Neutrophil (primary cell): Measurements from ENCODE around the gene TOMM40.

Source experiments
- H3K27ac ChIP-seq: fragments of 200-600 bp; sonication (generic); 2 replicates; pipeline ENCODE4 v1.5.1; 2016; ENCODE audit warnings: mild to moderate bottlenecking, moderate library complexity
- H3K27me3 ChIP-seq: fragments of 200-600 bp; sonication (generic); 2 replicates; pipeline ENCODE4 v1.6.0; 2016; ENCODE audit warnings: mild to moderate bottlenecking
- H3K36me3 ChIP-seq: fragments of 200-600 bp; sonication (generic); 2 replicates; pipeline ENCODE4 v1.5.1; 2017
- H3K4me1 ChIP-seq, 2 experiments: fragments of 200-600 bp in 1 of 2; sonication (generic) in 1 of 2; 1 replicate in 1 of 2; 2 replicates in 1 of 2; pipeline versions ENCODE4 v1.5.1 to v1.6.1; 2013 to 2016; ENCODE audit warnings: low read depth in 1 of 2, low read length in 1 of 2, mild to moderate bottlenecking in 1 of 2, moderate library complexity in 1 of 2; ENCODE audit not compliant: control insufficient read depth in 1 of 2, insufficient read depth in 1 of 2
- H3K4me3 ChIP-seq, 2 experiments: fragments of 200-600 bp in 1 of 2; sonication (generic) in 1 of 2; 1 replicate in 1 of 2; 2 replicates in 1 of 2; pipeline ENCODE4 v1.5.1; 2013 to 2016; ENCODE audit warnings: low read depth in 1 of 2, low read length in 1 of 2, mild to moderate bottlenecking in 1 of 2, moderate library complexity in 1 of 2
- H3K9me3 ChIP-seq: fragments of 200-600 bp; sonication (generic); 2 replicates; pipeline ENCODE4 v1.5.1; 2016
- CTCF ChIP-seq: fragments of 200-600 bp; sonication (generic); IDR thresholded peaks from 2 replicates; pipeline ENCODE4 v1.5.1; 2016; ENCODE audit warnings: antibody characterized with exemption

TOMM40 gene

DNA sequence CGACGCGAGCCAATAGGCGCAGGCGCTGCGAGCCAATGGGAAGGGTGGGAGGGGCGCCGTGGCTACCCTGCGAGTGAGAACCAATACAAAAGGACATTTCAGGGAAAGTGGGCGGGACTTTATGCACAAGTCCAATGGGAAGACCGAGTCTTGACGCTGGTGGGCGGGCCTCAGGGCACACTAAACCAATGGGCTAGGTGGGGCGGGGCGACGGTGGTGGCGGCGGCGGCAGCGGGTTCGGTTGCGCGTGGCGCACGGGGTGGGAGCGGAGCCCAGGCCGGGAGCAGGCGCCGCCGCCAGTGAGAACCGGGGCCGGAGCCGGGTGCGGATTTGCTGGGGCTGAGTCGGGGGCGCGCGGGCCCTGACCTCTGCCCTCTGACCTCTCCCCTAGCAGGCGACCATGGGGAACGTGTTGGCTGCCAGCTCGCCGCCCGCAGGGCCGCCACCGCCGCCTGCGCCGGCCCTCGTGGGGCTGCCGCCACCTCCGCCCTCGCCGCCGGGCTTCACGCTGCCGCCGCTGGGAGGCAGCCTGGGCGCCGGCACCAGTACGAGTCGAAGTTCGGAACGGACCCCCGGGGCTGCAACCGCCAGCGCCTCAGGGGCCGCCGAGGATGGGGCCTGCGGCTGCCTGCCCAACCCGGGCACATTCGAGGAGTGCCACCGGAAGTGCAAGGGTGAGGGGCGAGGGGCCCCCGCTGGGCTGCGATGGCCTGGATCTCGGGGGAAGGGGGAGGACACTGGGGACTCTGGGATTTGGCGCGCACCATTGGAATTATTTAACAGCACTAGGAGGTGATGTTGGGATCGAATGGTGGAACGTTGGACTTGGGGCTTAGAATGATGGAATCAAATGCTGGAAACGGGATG, at the start of gene TOMM40:
TOMM40 (plus strand) TSS at position 239 of the 867 bp plus-strand sequence; CDS start at position 401, 162 bp downstream.
- Histone ChIP-seq H3K4me1 (peaks cover 16 to 20% of the 10 kb centered on the region in 2 experiments), H3K4me3 (peak within 1 kb of the TSS; percentile 70 to 85), H3K9me3 (no peaks in the 10 kb centered on the region), H3K27ac (peak within 1 kb of the TSS; percentile 92), H3K36me3 (peaks cover 22% of the 10 kb centered on the region), H3K27me3 (no peaks in the 10 kb centered on the region)
- no peak for TF ChIP-seq CTCF

DNA sequence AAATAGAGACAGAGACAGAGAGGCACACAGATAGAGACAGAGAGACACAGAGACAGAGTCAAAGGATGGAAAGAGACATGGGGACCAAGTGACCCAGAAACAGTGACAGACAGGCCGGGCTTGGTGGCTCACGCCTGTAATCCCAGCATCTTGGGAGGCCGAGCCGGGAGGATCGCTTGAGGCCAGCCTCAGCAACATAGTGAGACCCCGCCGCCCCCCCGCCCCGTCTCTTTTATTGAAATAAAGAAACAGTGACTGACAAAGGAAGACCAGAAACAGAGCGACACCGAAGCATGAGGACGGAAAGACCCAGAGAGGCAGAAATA, 45.8 kb upstream of the TOMM40 start:
- H3K4me3 ChIP-seq: peak overlapping the region; percentile 68 to 88
- no peak for TF ChIP-seq CTCF
- H3K4me1 ChIP-seq: peaks cover 31 to 51% of the 10 kb centered on the region in 2 experiments
- H3K9me3 ChIP-seq: no peaks in the 10 kb centered on the region
- H3K27ac ChIP-seq: peak overlapping the region; percentile 87
- peaks cover 29% of the 10 kb centered on the region for H3K27me3 ChIP-seq
- no peaks in the 10 kb centered on the region for H3K36me3 ChIP-seq

DNA sequence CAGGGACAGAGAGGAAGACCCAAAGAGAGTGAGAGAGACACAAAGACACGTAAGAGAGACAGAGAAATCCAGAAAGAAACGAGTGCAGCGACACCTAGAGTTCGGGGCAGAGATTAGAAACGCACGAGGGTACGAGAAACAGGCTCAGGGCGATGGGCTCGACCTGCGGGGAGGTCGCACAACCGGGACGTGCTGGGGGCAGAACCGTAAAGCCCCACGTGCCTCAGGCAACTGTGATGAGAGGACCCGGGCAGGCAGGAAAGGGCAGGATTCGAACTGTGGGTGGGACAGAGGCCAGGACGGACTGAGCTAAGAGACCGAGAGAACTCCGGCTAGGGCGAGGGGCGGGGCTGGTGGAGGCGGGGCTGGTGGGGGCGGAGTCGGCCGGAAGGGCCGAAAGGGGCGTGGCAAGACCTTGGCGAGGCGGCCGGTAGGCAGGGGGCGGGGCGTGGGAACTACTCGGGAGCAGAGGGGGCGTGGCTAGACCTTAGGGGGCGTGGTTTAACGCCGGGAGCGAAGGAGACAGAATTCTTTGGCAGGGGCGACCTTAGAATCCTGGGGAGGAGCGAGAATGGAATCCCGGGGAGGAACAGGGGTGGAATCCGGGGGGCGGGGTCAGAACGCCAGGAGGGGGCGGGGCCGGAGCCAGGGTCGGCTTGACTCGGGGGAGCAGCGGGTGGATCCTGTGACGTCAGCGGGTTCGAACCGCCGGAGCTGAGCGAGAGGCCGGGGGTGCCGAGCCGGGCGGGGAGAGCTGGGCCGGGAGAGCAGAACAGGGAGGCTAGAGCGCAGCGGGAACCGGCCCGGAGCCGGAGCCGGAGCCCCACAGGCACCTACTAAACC, 45.2 kb upstream of the TOMM40 start, which contains the start of gene NECTIN2:
NECTIN2 (plus strand) TSS at position 686 of the 843 bp plus-strand sequence. CDS start 229 bp downstream, outside the sequence.
- Histone ChIP-seq H3K9me3 (no peaks in the 10 kb centered on the region), H3K36me3 (no peaks in the 10 kb centered on the region), H3K27ac (peak within 1 kb of the TSS; percentile 87), H3K4me1 (peaks cover 31 to 51% of the 10 kb centered on the region in 2 experiments), H3K27me3 (peaks cover 29% of the 10 kb centered on the region), H3K4me3 (peak within 1 kb of the TSS; percentile 68 to 88)
- peak; percentile 70 for TF ChIP-seq CTCF

DNA sequence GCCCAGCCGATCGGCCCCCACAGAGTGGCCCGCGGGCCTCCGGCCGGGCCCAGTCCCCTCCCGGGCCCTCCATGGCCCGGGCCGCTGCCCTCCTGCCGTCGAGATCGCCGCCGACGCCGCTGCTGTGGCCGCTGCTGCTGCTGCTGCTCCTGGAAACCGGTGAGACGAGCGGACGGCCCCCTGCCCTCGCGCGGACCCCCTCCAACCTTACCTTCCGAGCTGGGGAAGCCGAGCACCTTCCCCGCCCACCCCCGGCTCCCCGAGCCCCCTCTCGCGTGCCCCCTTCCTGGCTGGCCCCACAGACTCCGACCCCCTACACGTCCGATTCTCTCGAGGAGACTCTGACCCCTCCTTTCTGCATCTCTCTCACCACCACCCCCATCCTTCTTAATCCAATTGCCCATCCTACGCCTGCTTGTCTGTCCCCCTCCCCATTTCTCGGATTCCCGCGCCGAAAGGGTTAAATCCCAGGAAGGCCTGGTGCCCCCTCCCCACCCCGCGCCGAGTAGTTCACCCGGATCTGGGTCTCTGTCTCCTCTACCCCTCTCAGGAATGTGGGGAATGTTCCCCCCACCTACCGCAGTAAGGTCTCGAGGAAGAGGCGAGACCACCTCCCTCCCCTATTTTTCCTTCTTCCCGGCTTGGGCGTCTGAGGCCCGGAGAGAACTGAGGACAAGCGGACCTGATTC, 44.5 kb upstream of the TOMM40 start:
- Histone ChIP-seq H3K27me3 (peaks cover 29% of the 10 kb centered on the region), H3K36me3 (no peaks in the 10 kb centered on the region), H3K4me3 (peak overlapping the region; percentile 68 to 88), H3K27ac (peak overlapping the region; percentile 87), H3K9me3 (no peaks in the 10 kb centered on the region), H3K4me1 (peaks cover 35 to 55% of the 10 kb centered on the region in 2 experiments)
- TF ChIP-seq CTCF: no peak
